Inflammatory macrophage treated with lipopolysaccharide for 1 hour (primary cell): Measurements from ENCODE around the gene NVL.
A peak's percentile ranks its signal among the peaks of the same experiment; 100 is the strongest.
"Not testable (repeated sequence)": the region's sequence is repeated elsewhere in the genome, so short reads cannot be mapped to it uniquely, and the experiment has no call there.

Experiments used
- DNase-seq, 2 donors: peaks; one replicate each; pipeline ENCODE4 v3.0.0-alpha.2; 2020 to 2022

Gene NVL

GRCh38 chr1:224226849-224227502 lies 103.0 kb downstream of the NVL start:
- DNase-seq, result no peak

- DNase-seq, result no peak
Observed at GRCh38 chr1:224223819-224224714, 105.9 kb downstream of the NVL start.

- peak; percentile 42 to 77 for DNase-seq
Observed at GRCh38 chr1:224219612-224220059, 110.3 kb downstream of the NVL start.

GRCh38 chr1:224219011-224219611 lies 110.9 kb downstream of the NVL start:
- DNase-seq, result no peak

- peak in 1 of 2 donors; percentile 52 for DNase-seq
Observed at GRCh38 chr1:224217655-224218623, 112.0 kb downstream of the NVL start.

GRCh38 chr1:224216382-224216781 lies 113.6 kb downstream of the NVL start:
- no peak for DNase-seq

- DNase-seq, result no peak
Observed at GRCh38 chr1:224213438-224214119, 116.4 kb downstream of the NVL start.

- DNase-seq, result no peak
Observed at GRCh38 chr1:224212618-224213061, 117.3 kb downstream of the NVL start.

GRCh38 chr1:224211206-224211962 lies 118.6 kb downstream of the NVL start:
- DNase-seq, result no peak

- DNase-seq, result not testable (repeated sequence)
Observed at GRCh38 chr1:224205931-224206538, 123.9 kb downstream of the NVL start.

- DNase-seq, result peak; percentile 70 to 72
Observed at GRCh38 chr1:224205438-224205840, 124.5 kb downstream of the NVL start.

- peak; percentile 78 to 84 for DNase-seq
Observed at GRCh38 chr1:224203243-224204016, 126.5 kb downstream of the NVL start.

GRCh38 chr1:224201853-224202252 lies 128.1 kb downstream of the NVL start:
- DNase-seq, result no peak

GRCh38 chr1:224201383-224201782 lies 128.6 kb downstream of the NVL start:
- no peak for DNase-seq

GRCh38 chr1:224199679-224200078 lies 130.3 kb downstream of the NVL start:
- no peak for DNase-seq

GRCh38 chr1:224198572-224198971 lies 131.4 kb downstream of the NVL start:
- no peak for DNase-seq

- DNase-seq, result no peak
Observed at GRCh38 chr1:224196813-224197600, 133.0 kb downstream of the NVL start.

GRCh38 chr1:224193319-224193966 lies 136.5 kb downstream of the NVL start:
- no peak for DNase-seq
